GM18502 (cell line): ENCODE measurements around the gene MAPKAPK2.

ENCODE experiments used
- ATAC-seq: cut with Tn5 transposase; IDR thresholded peaks from one replicate; pipeline ENCODE4 v1.9.1; 2021; ENCODE audit warnings: mild to moderate bottlenecking; ENCODE audit not compliant: unreplicated experiment, poor library complexity

The MAPKAPK2 gene

DNA sequence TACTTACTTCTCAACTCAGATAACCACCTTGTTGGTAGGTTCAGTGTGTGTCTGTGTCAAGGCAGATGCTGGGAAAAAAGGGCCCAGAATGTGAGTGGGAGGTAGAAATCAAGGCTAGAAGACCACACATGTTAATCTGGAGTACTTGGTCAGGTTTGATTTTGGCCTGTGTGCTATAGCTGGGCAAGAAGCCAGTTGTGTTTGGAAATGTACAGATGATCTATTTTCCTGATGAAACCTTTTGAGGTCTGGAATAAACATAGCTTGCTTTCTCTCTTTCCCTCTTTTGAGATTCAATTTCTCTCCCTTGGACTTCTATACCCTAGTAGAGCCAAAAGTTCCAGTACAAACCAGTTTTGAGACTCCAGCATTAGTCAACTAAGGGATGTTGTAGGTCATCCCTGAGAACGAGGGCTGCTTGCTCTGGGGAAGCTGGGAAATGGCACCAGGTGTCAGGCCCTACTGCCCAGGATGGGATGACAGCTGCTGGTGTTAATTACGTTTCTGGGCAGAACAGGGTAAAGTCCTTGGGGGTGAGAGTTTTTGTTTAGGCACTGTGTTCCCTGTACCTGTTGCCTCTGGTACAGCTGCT is 15.8 kb downstream of the MAPKAPK2 start:
- no peak for ATAC-seq

DNA sequence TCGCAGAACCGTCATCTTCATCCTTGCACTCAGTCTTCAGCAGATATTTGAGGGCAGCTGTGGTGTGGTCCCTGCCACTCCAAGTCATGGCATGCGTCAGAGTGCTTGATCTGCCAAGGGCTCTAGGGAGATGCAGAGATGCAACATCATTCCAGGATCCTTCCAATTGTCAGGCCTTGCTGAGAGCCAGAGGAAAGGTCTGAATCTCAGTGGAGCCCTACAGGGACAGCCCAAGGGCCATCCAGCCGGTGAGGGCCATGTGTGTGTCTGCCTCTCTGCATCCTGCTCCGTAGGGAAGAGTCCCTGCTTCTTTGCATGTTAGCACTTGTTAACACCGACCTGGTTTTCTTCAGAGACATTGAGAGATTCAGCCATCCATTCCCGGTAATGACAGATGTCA is 17.6 kb downstream of the MAPKAPK2 start:
- no peak for ATAC-seq

DNA sequence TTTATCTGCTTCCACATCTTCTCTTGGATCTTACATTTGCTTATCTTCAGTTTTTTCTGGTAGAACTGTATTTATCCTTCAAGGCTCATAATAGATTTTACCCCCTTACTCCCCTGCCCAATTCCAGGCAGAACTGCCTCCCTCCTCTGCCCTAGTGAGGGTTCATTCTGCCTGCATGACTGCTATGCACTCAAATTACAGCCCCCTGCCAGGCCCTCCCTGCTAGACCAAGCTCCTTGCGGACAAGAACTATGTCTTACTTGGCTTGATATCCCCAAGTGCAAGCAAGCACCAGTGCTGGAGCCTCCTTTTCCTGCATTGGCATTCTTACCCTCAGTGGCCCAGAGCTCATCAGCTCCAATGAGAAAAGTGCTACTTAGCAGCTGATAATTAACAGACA is 18.1 kb downstream of the MAPKAPK2 start:
- no peak for ATAC-seq

DNA sequence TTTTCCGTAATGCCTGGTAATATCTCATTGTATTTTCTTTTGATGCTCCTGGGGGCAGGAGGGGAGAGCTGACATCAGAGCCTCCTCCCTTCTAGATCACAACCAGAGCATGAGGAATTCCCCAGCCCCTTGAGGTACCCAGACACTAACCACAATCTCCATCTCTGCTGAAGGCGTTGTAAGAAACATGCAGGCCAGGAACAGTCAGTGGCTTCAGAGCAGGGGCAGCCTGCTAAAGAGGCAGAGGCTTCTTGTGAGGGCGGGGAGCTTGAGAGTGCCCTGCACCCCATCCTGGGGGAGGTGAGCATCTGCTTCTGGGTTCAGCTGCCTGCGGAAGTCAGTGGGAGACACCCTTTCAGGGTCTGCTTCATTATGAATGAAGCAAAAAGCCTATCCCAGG is 19.0 kb downstream of the MAPKAPK2 start:
- peak; percentile 59 for ATAC-seq

DNA sequence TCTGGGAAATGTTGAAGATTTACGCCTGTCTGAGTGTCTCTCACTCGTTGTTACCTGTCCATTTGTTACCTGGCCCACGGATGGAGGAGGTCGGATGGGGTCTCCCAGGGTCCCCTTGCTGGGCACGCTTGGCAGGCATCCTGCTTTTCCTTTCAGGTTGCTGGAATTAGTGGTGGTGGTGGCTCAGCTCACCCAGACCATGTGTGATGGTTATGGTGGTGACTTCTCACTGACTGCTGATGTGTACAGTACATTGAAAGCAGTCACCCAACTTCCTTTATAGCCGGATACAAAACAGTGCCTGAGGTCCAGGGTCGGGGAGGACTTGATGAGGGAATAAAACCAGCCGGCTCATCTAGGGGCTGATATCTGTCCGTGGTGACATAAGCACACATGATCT is 19.5 kb downstream of the MAPKAPK2 start:
- no peak for ATAC-seq

DNA sequence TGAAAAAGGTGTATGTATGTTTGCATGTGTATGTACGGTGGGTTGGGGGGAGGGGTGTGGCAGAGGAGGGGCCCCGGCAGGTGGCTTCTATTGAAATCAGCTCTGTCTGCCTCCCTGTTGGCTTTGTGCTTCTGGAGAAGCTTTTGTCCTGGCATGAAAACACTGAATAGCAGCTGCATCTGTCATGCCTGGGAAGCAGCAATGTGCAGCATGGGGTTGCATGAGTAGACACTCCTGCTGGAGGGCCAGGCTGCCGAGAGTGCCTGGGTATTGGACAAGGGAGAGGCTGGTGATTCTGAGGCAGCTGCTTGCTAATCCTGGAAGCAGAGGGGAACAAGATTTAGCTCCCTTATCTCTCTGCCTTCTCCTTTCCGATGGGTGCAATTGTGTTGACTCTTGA is 20.5 kb downstream of the MAPKAPK2 start:
- no peak for ATAC-seq

DNA sequence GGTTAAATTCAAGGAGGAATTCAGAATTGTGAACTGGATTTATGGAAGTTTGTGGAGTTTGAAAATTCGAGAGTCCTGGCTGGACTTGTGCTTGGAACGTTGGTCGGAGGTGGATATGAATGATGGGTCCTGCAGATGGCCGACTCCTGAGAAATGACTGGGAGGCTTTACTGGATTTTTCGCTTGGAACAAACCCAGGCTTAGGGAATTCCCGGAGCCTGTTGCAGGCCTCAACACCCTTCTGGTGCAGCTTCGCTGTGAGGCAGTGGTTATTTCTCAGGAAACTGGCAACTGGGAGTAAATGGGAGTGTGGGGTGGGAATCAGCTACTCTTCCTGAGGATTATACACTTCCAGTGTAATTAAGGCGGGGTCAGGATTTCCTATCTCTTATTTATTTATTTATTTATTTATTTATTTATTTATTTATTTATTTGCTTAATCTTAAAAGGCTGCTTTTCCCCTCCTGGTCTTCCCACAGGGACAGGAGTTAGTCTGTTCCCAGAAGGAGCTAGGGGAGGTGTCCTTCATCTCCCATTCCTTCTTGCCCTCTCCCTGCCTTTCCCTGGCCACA is 21.1 kb downstream of the MAPKAPK2 start:
- no peak for ATAC-seq

DNA sequence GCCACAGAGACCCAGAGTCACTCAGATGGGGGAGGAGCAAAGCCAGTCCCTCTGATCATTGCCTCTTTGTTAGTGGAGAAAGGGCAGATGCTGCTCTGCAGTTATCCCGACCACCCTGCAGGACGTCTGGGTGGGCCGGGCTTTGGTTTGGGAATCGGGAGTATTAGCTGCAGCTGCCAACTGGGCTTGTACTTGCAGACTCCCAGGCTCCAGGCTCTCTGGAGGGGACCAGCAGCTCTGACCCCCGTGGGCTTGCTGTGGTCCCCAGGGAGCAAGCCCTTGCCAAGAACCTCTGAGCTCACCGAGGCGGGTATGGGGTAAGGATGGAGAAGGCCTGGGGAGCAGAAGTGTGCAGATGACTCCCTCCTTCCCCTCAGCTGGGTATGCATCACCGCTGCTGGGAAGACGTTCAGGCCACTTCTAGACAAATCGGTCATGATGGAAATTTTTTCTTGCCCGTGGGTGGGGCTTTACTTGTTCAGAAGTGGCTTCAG is 21.6 kb downstream of the MAPKAPK2 start:
- no peak for ATAC-seq

DNA sequence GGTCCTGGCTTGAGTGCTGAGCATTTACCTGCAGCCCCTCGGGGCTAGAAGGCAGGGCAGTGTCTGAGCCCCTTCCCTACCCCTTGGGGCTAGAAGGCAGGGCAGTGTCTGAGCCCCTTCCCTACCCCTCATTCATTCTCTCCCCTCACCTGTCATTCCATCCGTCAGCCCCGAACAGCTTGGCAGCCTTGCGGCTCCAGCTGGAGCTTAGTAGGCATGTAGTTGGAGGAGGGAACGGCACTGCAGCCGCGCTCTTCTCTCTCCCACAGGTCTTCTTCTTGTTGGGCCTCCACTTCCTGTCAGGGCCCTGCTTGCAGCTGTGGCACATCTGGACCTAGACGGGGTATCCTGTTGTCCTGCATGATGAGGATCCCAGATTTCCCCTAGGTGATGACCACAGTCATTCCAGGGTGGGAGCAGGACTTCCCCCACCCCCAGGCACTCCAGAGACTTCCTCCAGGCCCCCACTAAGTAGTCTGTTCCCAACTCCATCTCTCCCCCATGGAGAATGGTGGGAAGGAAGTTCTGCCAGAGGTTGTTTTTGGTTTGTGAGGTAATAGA is 22.2 kb downstream of the MAPKAPK2 start:
- no peak for ATAC-seq

DNA sequence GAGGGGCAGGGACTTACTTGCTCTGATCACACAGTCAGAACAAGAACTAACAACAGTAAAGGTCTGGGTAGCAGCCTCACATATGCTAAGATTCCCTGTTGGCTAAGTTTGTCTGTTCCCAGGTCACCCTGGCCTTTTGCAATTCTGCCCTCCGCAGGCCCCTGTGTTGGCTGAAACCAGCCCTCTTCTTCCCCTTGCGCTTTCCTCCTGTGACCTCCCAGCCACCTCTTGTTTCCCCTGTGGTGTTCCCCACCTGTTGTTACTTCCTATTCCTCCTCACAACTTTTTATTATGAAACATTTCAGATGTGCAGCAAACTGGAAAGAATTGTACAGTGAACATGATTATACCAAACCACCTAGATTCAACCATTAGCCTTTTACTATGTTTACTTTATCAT is 23.4 kb downstream of the MAPKAPK2 start:
- peak; percentile 62 for ATAC-seq

DNA sequence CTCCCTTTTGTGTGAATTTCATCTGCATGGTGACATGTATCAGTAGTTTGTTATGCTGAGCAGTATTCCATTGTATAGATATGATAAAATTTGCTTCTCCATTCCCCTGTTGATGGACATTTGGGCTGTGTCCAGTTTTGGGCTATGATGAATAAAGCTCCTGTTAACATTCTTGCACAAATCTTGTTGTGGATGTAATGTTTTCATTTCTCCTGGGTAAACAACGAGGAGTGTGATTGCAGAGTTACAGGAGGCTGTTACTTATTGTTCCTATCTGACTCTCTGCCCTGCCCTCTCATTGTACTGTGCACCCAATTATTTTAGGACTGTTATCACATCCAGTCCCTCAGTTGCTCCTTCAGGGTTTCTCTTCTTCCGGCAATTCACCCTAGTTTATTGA is 24.2 kb downstream of the MAPKAPK2 start:
- no peak for ATAC-seq

DNA sequence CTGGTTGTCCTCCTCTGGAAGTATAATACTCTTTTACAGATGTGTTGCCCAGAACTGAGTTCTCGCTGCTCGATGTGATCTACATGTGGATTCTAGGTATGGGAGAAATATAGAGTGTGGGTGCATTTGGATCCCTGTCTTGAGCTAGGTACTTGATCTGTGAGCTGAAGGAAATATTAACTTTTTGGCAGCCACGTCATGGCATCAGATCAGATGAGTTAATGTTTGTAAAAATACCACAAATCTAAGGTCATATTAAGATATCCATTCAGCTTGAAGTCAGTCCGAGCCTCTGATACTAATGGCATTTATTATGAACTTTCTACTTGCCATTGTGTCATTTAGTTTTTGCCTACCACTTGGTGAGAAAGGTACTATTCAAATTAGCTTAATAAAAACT is 24.6 kb downstream of the MAPKAPK2 start:
- ATAC-seq: no peak

DNA sequence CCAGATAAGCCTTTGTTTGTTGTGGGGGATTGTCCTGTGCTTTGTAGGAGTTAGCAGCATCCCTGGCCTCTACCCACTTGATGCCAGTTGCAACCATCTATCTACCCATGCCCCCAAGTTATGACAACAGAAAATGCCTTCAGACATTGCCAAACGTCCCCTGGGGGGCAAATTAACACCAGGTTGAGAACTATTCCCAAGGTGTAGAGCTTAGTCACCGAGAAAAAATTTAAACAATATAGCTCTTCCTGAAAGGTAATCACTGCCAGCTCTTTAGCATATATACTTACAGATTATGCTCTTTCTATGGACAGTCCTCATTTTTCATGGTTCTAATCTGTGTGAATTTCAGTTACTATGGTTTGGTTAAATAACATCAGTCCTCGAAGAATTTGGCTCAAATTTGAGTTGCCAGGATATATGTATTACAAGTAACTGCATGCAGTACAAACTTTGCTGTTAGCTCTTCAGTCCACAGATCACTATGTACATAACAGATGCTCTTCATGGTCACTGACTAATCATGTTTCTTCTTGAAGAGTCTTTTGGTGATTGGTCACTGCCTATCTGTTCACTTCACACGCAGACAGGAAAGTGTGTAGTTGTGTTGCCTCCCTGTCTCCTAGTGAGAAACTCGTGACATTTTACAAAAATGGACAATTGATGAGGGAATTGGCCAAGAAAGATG is 25.2 kb downstream of the MAPKAPK2 start:
- ATAC-seq: no peak

DNA sequence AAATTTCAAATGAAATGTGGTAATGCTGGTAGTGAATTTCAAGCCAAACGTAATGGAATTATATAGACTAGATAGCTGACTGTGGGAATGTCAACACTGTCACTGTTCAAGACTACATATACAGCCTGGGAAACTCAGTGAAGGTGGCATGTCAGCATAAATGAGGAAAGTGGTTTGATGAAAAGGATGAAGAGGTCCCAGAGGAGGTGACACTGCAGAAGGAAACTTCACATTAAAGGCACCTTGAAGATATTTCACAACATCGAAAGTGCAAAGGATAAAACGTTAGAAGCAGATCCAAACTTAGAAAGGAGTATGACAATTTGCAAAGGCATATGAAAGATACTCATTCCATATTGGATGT is 25.7 kb downstream of the MAPKAPK2 start:
- no peak for ATAC-seq

DNA sequence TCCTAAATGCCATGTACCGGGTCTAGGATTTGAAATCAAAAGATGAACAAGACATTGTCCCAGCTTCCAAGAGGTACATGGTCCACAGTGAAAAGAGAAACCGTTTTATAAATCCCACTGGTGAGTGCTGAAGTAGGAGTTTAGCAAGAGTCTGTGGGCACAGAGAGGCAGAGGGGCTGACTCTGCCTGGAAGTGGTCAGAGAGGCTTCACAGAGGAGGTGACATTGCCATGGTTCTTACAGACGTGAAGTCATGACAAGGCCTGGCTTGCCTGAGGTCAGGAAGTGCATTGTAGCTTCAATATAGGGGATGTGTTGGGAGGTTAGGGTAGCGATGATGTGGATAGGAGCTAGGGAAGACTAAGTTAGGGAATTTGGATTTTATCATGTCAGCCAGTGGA is 28.4 kb downstream of the MAPKAPK2 start:
- no peak for ATAC-seq

DNA sequence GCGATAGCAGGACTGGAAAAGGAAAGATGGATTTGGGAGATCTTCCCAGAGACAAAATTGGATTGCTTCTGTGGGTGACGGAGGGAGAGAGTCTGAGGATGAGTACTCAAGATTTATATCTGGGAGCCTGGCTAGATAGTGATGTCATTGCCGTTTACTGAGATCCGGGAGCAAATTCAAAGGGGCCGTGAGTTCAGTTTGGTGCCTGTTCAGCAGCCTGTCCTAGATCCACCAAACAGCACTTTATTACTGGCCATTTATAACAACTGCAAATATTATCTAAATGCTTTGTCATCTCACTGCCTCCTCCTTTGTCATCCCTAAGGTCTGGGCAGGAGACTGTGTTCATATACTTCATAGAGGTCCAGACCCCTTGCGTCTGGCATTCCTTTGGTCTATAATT is 29.2 kb downstream of the MAPKAPK2 start:
- no peak for ATAC-seq

DNA sequence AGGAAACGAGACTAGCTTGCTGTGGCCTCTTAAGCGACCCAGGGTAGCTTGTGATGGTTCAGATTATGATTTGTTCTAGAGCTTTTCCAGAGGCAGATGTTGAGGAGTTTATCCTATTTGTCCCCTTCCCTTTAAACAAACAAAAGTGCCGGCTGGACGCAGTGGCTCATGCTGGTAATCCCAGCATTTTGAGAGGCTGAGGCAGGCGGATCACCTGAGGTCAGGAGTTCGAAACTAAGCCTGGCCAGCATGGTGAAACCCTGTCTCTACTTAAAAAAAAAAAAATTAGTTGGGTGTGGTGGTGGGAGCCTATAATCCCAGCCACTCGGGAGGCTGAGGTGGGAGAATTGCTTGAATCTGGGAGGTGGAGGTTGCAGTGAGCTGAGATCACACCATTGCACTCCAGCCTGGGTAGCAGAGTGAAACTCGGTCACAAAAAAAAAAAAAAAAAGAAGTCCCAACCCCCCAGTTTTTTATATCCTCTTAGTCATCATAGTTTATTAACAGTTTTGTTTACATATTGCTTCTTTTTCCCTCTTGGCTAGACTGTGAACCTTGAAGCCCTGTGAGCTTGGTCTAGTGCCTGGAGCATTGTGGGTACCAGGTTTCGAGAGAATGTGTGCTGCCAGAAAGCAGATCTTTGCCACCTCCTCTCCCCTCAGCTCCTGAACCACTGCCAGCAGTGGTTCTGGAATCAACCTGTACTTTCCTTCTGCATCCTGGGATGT is 29.8 kb downstream of the MAPKAPK2 start:
- no peak for ATAC-seq

DNA sequence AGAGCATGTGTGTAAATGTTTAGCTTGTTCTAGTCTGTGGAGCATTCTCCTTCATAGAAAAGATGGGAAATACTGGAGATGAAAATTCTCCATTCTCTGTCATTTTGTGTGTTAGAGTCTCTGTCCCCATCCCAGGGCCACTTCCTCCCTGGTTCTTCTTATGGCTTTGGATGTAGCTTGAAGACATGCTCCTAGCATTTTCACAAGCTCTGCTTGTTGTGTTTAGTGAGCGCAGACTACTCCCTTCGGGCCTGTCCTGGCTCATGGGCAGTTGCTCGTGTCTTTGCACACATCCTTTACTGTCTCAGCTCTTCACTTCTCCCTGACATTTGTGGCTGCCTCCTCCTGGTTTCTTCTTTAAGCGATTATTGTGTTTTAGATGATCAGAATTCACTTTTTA is 30.4 kb downstream of the MAPKAPK2 start:
- no peak for ATAC-seq

DNA sequence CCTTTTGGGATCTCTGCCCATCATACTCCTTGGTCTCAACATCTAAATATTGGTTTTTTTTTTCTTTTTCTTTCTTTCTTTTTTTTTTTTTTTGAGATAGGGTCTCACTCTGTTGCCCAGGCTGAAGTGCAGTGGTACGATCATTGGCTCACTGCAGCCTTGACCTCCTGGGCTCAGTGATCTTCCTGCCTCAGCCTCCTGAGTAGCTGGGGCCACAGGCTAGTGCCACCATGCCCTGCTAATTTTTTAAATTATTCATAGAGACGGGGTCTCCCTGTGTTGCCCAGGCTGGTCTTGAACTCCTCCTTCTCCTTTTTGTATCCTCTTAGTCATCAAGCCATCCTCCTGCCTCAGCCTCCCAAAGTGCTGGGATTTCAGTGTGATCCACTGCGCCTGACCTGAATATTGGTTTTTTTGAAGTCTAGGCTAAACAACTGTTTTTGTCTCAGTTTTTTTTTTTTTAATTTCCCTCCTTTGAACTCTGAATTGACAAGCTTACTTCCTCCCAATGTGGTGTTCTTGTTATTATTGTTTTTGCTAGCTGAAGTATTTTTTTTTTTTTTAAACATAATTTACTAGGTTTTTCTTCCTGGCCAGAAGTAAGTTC is 30.9 kb downstream of the MAPKAPK2 start:
- ATAC-seq: no peak

DNA sequence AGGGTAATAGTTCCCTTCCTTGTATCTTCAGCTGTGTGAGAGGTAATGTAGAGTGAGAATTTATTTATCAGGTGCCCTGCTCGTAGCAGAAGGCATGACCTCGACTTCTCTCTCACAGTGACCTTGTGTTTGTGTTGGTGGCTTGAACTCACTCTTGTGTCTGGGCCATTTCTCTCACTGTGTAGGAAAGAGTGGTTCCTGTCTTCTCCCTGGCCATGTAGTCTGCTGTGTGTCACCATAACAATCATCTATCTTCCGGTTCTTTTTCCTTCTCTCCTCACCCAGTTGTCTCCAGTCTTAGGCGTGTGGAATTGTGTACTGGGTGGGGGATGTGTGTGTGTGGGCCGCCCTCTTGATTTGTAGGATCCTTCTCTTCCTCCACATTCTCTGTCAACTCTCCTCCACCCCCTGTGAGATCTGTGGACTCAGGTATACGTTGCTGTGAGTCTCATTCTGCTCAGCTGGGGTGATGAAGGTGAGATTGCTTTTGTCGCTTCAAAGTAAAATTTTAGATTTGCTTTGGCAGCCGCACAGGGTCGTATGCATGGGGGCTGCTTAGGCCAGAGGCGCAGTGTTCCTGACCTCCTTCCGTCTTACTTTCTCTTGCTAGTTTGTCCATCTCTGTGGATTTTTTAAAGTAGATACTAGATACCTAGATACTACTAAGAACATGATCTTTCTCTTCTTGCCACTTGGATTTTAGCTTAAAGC is 31.6 kb downstream of the MAPKAPK2 start:
- no peak for ATAC-seq
